ENCODE measurements around the gene TXK.

The TXK gene

DNA sequence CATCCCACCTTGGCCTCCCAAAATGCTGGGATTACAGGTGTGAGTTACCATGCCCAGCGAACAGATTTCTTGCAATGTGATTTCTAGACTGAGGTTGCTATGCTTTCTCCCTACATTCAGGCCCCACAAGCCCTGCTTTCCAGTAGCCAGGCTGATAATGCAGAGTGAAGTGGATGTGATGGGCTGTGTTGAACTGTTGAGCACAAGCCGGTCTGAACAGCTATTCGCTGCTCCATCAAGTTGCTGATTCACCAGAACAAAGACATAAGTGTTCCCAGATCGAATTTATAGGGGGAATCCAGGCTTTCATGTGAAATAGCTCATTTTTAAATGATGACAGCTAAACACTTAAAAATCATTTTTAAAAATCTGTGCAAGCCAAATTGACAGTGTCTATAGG is 109.5 kb downstream of the TXK start:
- H3K27me3 Mint-ChIP-seq (ENCODE audit: low read depth), result peaks cover 42% of the 10 kb centered on the region
- H3K36me3 Mint-ChIP-seq (ENCODE audit: low read depth), result no peaks in the 10 kb centered on the region
- peaks cover 15% of the 10 kb centered on the region for H3K4me1 Mint-ChIP-seq (ENCODE audit: low read depth)
- no peak overlapping the region for H3K27ac Mint-ChIP-seq
- no peak overlapping the region for H3K4me3 Mint-ChIP-seq
- DNase-seq (ENCODE audit: low spot score), result no peak
- no peaks in the 10 kb centered on the region for H3K9me3 Mint-ChIP-seq

DNA sequence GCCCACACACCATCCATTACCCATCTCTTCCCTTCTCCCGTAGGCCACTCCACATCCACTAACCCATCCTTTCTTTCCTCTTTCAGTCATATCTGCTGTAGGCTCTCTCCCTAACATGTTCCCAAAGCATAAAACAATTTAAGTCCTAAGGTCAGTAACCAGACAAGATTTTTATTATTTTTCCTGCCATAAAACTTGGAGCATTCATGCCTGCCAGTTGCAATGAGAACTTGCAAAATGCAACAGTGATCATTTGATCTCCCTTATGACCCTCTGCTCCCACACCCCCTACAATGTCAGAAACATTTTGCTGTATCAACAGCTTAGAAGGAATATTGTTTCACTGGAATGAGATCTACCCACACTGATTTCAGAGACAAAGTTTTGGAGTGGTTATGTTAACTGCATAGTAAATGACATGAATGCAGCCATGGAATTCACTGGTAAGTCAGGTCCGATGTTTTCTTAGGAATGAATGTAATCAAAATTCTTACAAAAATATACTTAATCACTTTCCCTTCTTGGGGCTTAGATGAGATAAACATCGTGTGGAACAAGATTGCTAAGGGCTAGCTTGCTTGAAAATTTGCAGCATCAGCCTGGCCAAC is 111.8 kb downstream of the TXK start:
- Mint-ChIP-seq H3K4me1 (ENCODE audit: low read depth) (peaks cover 6% of the 10 kb centered on the region), H3K27me3 (ENCODE audit: low read depth) (peaks cover 52% of the 10 kb centered on the region), H3K9me3 (no peaks in the 10 kb centered on the region), H3K4me3 (no peak overlapping the region), H3K36me3 (ENCODE audit: low read depth) (no peaks in the 10 kb centered on the region), H3K27ac (no peak overlapping the region)
- no peak for DNase-seq (ENCODE audit: low spot score)

DNA sequence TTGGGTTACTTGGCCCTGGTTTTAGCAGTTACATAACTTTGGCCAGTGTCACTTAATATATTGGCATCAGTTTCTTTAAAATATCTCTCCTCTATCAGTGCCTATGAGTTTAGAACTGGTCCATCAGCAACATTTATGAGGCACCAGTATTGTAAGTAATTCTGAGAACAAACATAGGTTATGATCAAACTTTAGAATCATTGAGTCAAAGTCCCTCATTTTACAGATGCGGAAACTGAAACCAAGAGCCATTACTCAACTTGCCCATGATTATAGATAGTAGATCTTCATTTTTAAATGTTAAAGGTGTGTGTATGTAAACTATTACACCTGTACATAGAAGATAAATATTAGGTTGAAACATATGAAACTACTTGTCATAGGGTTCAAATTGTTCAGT is 113.0 kb downstream of the TXK start:
- peaks cover 9% of the 10 kb centered on the region for H3K4me1 Mint-ChIP-seq (ENCODE audit: low read depth)
- no peak overlapping the region for H3K4me3 Mint-ChIP-seq
- no peak for DNase-seq (ENCODE audit: low spot score)
- H3K36me3 Mint-ChIP-seq (ENCODE audit: low read depth), result no peaks in the 10 kb centered on the region
- no peak overlapping the region for H3K27ac Mint-ChIP-seq
- H3K27me3 Mint-ChIP-seq (ENCODE audit: low read depth), result peaks cover 54% of the 10 kb centered on the region
- no peaks in the 10 kb centered on the region for H3K9me3 Mint-ChIP-seq

DNA sequence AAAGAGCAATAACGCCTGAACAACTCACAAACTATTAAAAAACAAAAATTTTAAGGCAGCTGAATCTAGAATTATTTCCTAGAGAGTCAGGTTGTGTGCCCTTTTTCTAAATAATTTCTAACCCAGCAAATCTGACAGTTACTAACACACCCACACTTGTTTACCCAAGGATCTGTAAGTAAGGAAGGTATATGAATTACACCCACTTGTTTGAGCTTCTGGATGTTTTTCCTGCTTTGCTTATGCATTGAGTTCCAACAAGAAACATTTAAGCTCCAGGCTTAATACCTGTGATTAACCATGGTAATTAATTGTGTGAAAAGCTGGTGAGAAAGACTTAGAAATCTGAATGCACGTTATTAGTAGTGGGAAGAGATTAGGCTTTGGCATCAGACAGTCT is 115.9 kb downstream of the TXK start:
- DNase-seq (ENCODE audit: low spot score), result no peak
- Mint-ChIP-seq H3K27ac (no peak overlapping the region), H3K27me3 (ENCODE audit: low read depth) (peaks cover 55% of the 10 kb centered on the region), H3K4me3 (no peak overlapping the region), H3K36me3 (ENCODE audit: low read depth) (no peaks in the 10 kb centered on the region), H3K4me1 (ENCODE audit: low read depth) (peaks cover 13% of the 10 kb centered on the region), H3K9me3 (no peaks in the 10 kb centered on the region)

DNA sequence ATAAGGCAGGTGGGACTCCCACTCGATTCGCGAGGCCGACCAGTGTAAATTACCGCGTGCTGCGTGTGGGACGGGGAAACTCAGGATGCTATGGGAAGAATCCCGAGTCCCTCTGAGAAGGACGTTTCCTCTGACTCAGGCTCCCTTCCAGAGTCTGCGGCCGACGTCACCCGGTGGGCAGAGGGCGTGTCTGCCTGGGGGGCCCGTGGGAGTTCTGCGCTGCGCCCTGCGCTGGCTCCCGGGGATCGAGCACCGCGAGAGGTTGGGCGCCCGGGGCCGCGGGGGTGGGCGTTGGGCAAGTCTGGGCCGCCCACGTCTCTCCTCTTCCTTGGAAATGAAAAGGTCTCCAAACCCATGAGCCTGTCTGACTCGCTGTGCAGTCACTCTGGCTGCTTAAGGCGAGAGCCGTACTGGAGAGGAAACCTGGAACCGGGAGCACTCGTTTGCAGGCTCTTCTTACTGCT is 116.9 kb downstream of the TXK start:
- peak overlapping the region; percentile 53 for H3K4me3 Mint-ChIP-seq
- no peak overlapping the region for H3K27ac Mint-ChIP-seq
- peaks cover 48% of the 10 kb centered on the region for H3K27me3 Mint-ChIP-seq (ENCODE audit: low read depth)
- H3K9me3 Mint-ChIP-seq, result no peaks in the 10 kb centered on the region
- peak; percentile 57 for DNase-seq (ENCODE audit: low spot score)
- H3K4me1 Mint-ChIP-seq (ENCODE audit: low read depth), result peaks cover 13% of the 10 kb centered on the region
- H3K36me3 Mint-ChIP-seq (ENCODE audit: low read depth), result no peaks in the 10 kb centered on the region
